HG02870 (cell line): Measurements from ENCODE around the gene NCK2.

ENCODE experiments used
- ATAC-seq: cut with Tn5 transposase; IDR thresholded peaks from one replicate; pipeline ENCODE4 v1.9.1; 2021; ENCODE audit warnings: mild to moderate bottlenecking, moderate library complexity; ENCODE audit not compliant: unreplicated experiment

The NCK2 gene

GRCh38 chr2:105841551-105841950, 96.8 kb downstream of the NCK2 start:
- ATAC-seq = no peak

- no peak for ATAC-seq
Observed at GRCh38 chr2:105842555-105842954, 97.8 kb downstream of the NCK2 start.

- no peak for ATAC-seq
Observed at GRCh38 chr2:105843476-105844374, 99.0 kb downstream of the NCK2 start.

- ATAC-seq = no peak
Observed at GRCh38 chr2:105845976-105846375, 101.3 kb downstream of the NCK2 start.

- ATAC-seq = no peak
Observed at GRCh38 chr2:105847056-105847455, 102.3 kb downstream of the NCK2 start.

GRCh38 chr2:105848367-105848766, 103.7 kb downstream of the NCK2 start:
- ATAC-seq = no peak

GRCh38 chr2:105849431-105850179, 104.9 kb downstream of the NCK2 start:
- no peak for ATAC-seq

GRCh38 chr2:105852066-105852465, 107.4 kb downstream of the NCK2 start:
- ATAC-seq = no peak

- no peak for ATAC-seq
Observed at GRCh38 chr2:105853354-105854088, 108.8 kb downstream of the NCK2 start.

- ATAC-seq = no peak
Observed at GRCh38 chr2:105854972-105855371, 110.3 kb downstream of the NCK2 start.

GRCh38 chr2:105856581-105856980, 111.9 kb downstream of the NCK2 start:
- no peak for ATAC-seq

GRCh38 chr2:105857076-105857740, 112.5 kb downstream of the NCK2 start:
- ATAC-seq = no peak

GRCh38 chr2:105858868-105859693, 114.4 kb downstream of the NCK2 start:
- ATAC-seq = peak; percentile 90

- no peak for ATAC-seq
Observed at GRCh38 chr2:105859694-105859951, 114.9 kb downstream of the NCK2 start.

GRCh38 chr2:105860567-105860966, 115.9 kb downstream of the NCK2 start:
- no peak for ATAC-seq

- ATAC-seq = no peak
Observed at GRCh38 chr2:105861200-105861599, 116.5 kb downstream of the NCK2 start.

- ATAC-seq = no peak
Observed at GRCh38 chr2:105862843-105863242, 118.1 kb downstream of the NCK2 start.

- ATAC-seq = peak; percentile 69
Observed at GRCh38 chr2:105864262-105864661, 119.5 kb downstream of the NCK2 start.

- no peak for ATAC-seq
Observed at GRCh38 chr2:105865222-105865913, 120.7 kb downstream of the NCK2 start.
